H9 (cell line): ENCODE measurements around the gene HS6ST2. TPM values are rescaled to one million over a fixed set of nuclear protein-coding genes. Genes with fewer than 3 reads are reported as not detected.

ENCODE experiments used
- DNase-seq: peaks from one replicate; pipeline ENCODE4 v3.0.0-alpha.2; 2017
- H2AFZ ChIP-seq: one replicate; pipeline ENCODE4 v1.6.1; 2013; ENCODE audit warnings: mild to moderate bottlenecking, low read length, control low read depth, moderate library complexity
- H2AK5ac ChIP-seq: 2 replicates; pipeline ENCODE4 v1.6.1; 2013; ENCODE audit warnings: low read length, control low read depth, mixed read lengths; ENCODE audit not compliant: insufficient read length
- H2BK120ac ChIP-seq: one replicate; pipeline ENCODE4 v1.6.1; 2013; ENCODE audit warnings: low read depth, mild to moderate bottlenecking, low read length, control low read depth, inconsistent platforms; ENCODE audit not compliant: poor library complexity, severe bottlenecking
- H2BK12ac ChIP-seq: 2 replicates; pipeline ENCODE4 v1.6.1; 2013; ENCODE audit warnings: low read length, control low read depth, mixed read lengths, low read depth; ENCODE audit not compliant: insufficient read length
- H2BK15ac ChIP-seq: 2 replicates; pipeline ENCODE4 v1.6.1; 2013; ENCODE audit warnings: low read depth, low read length, control low read depth
- H2BK20ac ChIP-seq: one replicate; pipeline ENCODE4 v1.6.1; 2013; ENCODE audit warnings: low read depth, mild to moderate bottlenecking, low read length, control low read depth, inconsistent platforms; ENCODE audit not compliant: poor library complexity, severe bottlenecking
- H2BK5ac ChIP-seq: 2 replicates; pipeline ENCODE4 v1.6.1; 2013; ENCODE audit warnings: low read length, control low read depth, mixed read lengths; ENCODE audit not compliant: insufficient read length
- H3K14ac ChIP-seq: 2 replicates; pipeline ENCODE4 v1.6.1; 2013; ENCODE audit warnings: low read length, control low read depth; ENCODE audit not compliant: insufficient read depth
- H3K18ac ChIP-seq: 2 replicates; pipeline ENCODE4 v1.6.1; 2013; ENCODE audit warnings: low read depth, mild to moderate bottlenecking, mixed read lengths, low read length, control low read depth; ENCODE audit not compliant: insufficient read length
- H3K23ac ChIP-seq: 2 replicates; pipeline ENCODE4 v1.6.1; 2013; ENCODE audit warnings: low read length, control low read depth, mixed read lengths, low read depth; ENCODE audit not compliant: insufficient read length
- H3K23me2 ChIP-seq: 2 replicates; pipeline ENCODE4 v1.6.1; 2013; ENCODE audit warnings: low read depth, mild to moderate bottlenecking, mixed read lengths, low read length, control low read depth; ENCODE audit not compliant: insufficient read length, poor library complexity, severe bottlenecking
- H3K27ac ChIP-seq: 2 replicates; pipeline ENCODE4 v1.5.1; 2013; ENCODE audit warnings: low read length, control low read depth, mixed read lengths, low read depth; ENCODE audit not compliant: insufficient read length
- H3K27me3 ChIP-seq: 2 replicates; pipeline ENCODE4 v1.6.1; 2013; ENCODE audit warnings: low read length, control low read depth, inconsistent platforms; ENCODE audit not compliant: insufficient read depth
- H3K4ac ChIP-seq: 2 replicates; pipeline ENCODE4 v1.6.1; 2013; ENCODE audit warnings: low read depth, mild to moderate bottlenecking, control low read depth, inconsistent platforms, low read length, moderate library complexity
- H3K4me1 ChIP-seq: 2 replicates; pipeline ENCODE4 v1.6.1; 2013; ENCODE audit warnings: low read length, control low read depth, inconsistent platforms; ENCODE audit not compliant: insufficient read depth
- H3K4me2 ChIP-seq: 2 replicates; pipeline ENCODE4 v1.6.1; 2013; ENCODE audit warnings: low read length, control low read depth, mixed read lengths; ENCODE audit not compliant: insufficient read length, insufficient read depth
- H3K56ac ChIP-seq: 2 replicates; pipeline ENCODE4 v1.6.1; 2013; ENCODE audit warnings: low read depth, mild to moderate bottlenecking, mixed read lengths, low read length, control low read depth; ENCODE audit not compliant: insufficient read length
- H3K79me1 ChIP-seq: 2 replicates; pipeline ENCODE4 v1.6.1; 2013; ENCODE audit warnings: low read depth, mild to moderate bottlenecking, moderate library complexity, low read length, control low read depth, inconsistent platforms; ENCODE audit not compliant: insufficient read depth, poor library complexity, severe bottlenecking
- H3K79me2 ChIP-seq: 2 replicates; pipeline ENCODE4 v1.6.1; 2013; ENCODE audit warnings: low read length, control low read depth, inconsistent platforms; ENCODE audit not compliant: insufficient read depth
- H3K9ac ChIP-seq: 2 replicates; pipeline ENCODE4 v1.6.1; 2013; ENCODE audit warnings: low read length, control low read depth, mixed read lengths; ENCODE audit not compliant: insufficient read length; ENCODE audit errors: extremely low read depth
- H3K9me3 ChIP-seq: one replicate; pipeline ENCODE4 v1.6.1; 2013; ENCODE audit warnings: low read depth, low read length, inconsistent platforms; ENCODE audit not compliant: control insufficient read depth
- H3T11ph ChIP-seq: one replicate; pipeline ENCODE4 v1.6.1; 2013; ENCODE audit warnings: mild to moderate bottlenecking, low read length, control low read depth, inconsistent platforms
- H4K20me1 ChIP-seq: one replicate; pipeline ENCODE4 v1.6.1; 2013; ENCODE audit not compliant: control insufficient read depth, insufficient read length, insufficient read depth
- H4K5ac ChIP-seq: 2 replicates; pipeline ENCODE4 v1.6.1; 2013; ENCODE audit warnings: low read depth, mild to moderate bottlenecking, mixed read lengths, low read length, control low read depth; ENCODE audit not compliant: insufficient read length
- H4K8ac ChIP-seq: replicated peaks from 2 replicates; pipeline ENCODE4 v1.6.1; 2013; ENCODE audit warnings: low read length, control low read depth, mixed read lengths, low read depth; ENCODE audit not compliant: insufficient read length
- H4K91ac ChIP-seq: 2 replicates; pipeline ENCODE4 v1.6.1; 2013; ENCODE audit warnings: low read depth, mild to moderate bottlenecking, moderate library complexity, mixed read lengths, low read length, control low read depth; ENCODE audit not compliant: insufficient read length
- H3K27ac Mint-ChIP-seq, 3 experiments: 2 replicates in 2 of 3; 3 replicates in 1 of 3; pipeline ENCODE4 v1.8.0; 2020 to 2021; ENCODE audit warnings: mixed read lengths in 3 of 3, mild to moderate bottlenecking in 1 of 3, moderate library complexity in 1 of 3
- H3K27me3 Mint-ChIP-seq: 2 replicates; pipeline ENCODE4 v1.8.0; 2021; ENCODE audit warnings: low read depth, mild to moderate bottlenecking, moderate library complexity, mixed read lengths
- H3K36me3 Mint-ChIP-seq, 3 experiments: 2 replicates in 2 of 3; 3 replicates in 1 of 3; pipeline ENCODE4 v1.8.0; 2020 to 2021; ENCODE audit warnings: low read depth in 3 of 3, mixed read lengths in 3 of 3; ENCODE audit not compliant: insufficient read depth in 1 of 3
- H3K4me1 Mint-ChIP-seq, 2 experiments: 2 replicates each; pipeline ENCODE4 v1.8.0; 2020; ENCODE audit warnings: mixed read lengths in 2 of 2
- H3K4me3 Mint-ChIP-seq, 2 experiments: 2 replicates in 1 of 2; 3 replicates in 1 of 2; pipeline ENCODE4 v1.8.0; 2020 to 2021; ENCODE audit warnings: mild to moderate bottlenecking in 2 of 2, mixed read lengths in 2 of 2, moderate library complexity in 1 of 2
- H3K9me3 Mint-ChIP-seq, 2 experiments: 2 replicates in 1 of 2; 3 replicates in 1 of 2; pipeline ENCODE4 v1.8.0; 2020; ENCODE audit warnings: mild to moderate bottlenecking in 2 of 2, mixed read lengths in 2 of 2, moderate library complexity in 1 of 2
- WGBS: extraction: QIAGEN DNeasy Blood & Tissue Kit; methylation state at CpG from one replicate; pipeline ENCODE4 v1.1.7; 2013; ENCODE audit warnings: missing lambda C conversion rate, low lambda C conversion rate, mixed read lengths; ENCODE audit not compliant: insufficient read length; ENCODE audit errors: extremely low coverage; 5-methylcytosine and 5-hydroxymethylcytosine counted together
- total RNA-seq: library from RNA; stranded (reverse); gene quantifications from 2 replicates; pipeline ENCODE4 v1.2.1, GENCODE V29; 2021
- TF ChIP-seq, protein P1 (sequence below): fragments of 200-600 bp; sonication (generic); conservative IDR thresholded peaks from 3 replicates; pipeline ENCODE4 v1.8.0; 2021; ENCODE audit warnings: antibody characterized with exemption, mild to moderate bottlenecking

Gene HS6ST2
- total RNA-seq, 1 experiment from 2014 or later, result 4.8 TPM

DNA sequence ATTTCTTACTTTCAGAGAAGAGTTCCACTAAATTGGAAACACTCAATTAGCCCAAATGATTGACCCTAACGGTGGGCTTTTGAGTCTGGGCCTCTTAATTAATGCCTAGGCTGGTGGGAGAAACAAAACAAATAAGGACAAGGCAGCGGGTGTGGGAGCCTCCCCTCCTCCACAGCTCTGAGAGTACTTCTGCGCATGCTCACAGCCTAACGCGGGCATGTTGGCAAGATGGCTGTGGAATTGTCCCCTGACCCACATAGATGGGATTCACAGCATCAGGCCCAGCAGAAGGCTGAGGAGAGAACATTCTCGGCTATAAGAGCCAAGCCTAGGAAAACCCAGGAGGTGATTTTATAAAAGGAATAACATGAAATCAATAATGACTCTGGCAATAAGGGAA, 230.1 kb downstream of the HS6ST2 start:
- Histone ChIP-seq H3K23ac (no peak overlapping the region), H2BK5ac (no peak overlapping the region), H3K4me1 (no peaks in the 10 kb centered on the region), H3K18ac (no peak overlapping the region), H3K23me2 (no peaks in the 10 kb centered on the region), H2AFZ (no peak overlapping the region), H2AK5ac (no peak overlapping the region), H4K20me1 (no peaks in the 10 kb centered on the region), H4K91ac (no peak overlapping the region), H3K56ac (no peak overlapping the region), H3K4ac (no peak overlapping the region), H3K79me2 (no peaks in the 10 kb centered on the region), H3T11ph (no peak overlapping the region), H2BK20ac (no peak overlapping the region), H3K27me3 (no peaks in the 10 kb centered on the region), H4K5ac (no peak overlapping the region), H2BK120ac (no peak overlapping the region), H3K9ac (no peak overlapping the region), H2BK12ac (no peak overlapping the region), H2BK15ac (no peak overlapping the region), H3K9me3 (no peaks in the 10 kb centered on the region), H3K14ac (no peak overlapping the region), H3K79me1 (no peaks in the 10 kb centered on the region), H3K27ac (no peak overlapping the region), H3K4me2 (no peak overlapping the region), H4K8ac (no peak overlapping the region)
- Mint-ChIP-seq H3K9me3 (peaks cover 4% of the 10 kb centered on the region in 2 experiments; a peak in 3 of 5 replicates), H3K36me3 (no peaks in the 10 kb centered on the region; a peak in 1 of 7 replicates), H3K27ac (no peak overlapping the region), H3K4me3 (no peak overlapping the region), H3K27me3 (peaks cover 4% of the 10 kb centered on the region), H3K4me1 (no peaks in the 10 kb centered on the region)
- no CpG with 5 or more reads among the region's 6 CpGs for WGBS
- TF ChIP-seq, protein P1, sequence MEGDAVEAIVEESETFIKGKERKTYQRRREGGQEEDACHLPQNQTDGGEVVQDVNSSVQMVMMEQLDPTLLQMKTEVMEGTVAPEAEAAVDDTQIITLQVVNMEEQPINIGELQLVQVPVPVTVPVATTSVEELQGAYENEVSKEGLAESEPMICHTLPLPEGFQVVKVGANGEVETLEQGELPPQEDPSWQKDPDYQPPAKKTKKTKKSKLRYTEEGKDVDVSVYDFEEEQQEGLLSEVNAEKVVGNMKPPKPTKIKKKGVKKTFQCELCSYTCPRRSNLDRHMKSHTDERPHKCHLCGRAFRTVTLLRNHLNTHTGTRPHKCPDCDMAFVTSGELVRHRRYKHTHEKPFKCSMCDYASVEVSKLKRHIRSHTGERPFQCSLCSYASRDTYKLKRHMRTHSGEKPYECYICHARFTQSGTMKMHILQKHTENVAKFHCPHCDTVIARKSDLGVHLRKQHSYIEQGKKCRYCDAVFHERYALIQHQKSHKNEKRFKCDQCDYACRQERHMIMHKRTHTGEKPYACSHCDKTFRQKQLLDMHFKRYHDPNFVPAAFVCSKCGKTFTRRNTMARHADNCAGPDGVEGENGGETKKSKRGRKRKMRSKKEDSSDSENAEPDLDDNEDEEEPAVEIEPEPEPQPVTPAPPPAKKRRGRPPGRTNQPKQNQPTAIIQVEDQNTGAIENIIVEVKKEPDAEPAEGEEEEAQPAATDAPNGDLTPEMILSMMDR, result no peak
- DNase-seq, result no peak
